Measurements from ENCODE around the gene LCA5. TPM values are rescaled to one million over a fixed set of nuclear protein-coding genes. Genes with fewer than 3 reads are reported as not detected.

Gene LCA5
- total and polyA plus RNA-seq, 7 donors = 0.23 to 10.7 (median 5.0) TPM

- H3K4me1 ChIP-seq = no peaks in the 10 kb centered on the region
- DNase-seq = no peak
- H3K36me3 ChIP-seq = no peaks in the 10 kb centered on the region
- TF ChIP-seq CTCF (IDR thresholded peaks at IDR 0.05) = no peak
- no peak for TF ChIP-seq POLR2AphosphoS5 (IDR thresholded peaks at IDR 0.05)
- TF ChIP-seq EP300 (IDR thresholded peaks at IDR 0.05) = no peak
- TF ChIP-seq POLR2A (IDR thresholded peaks at IDR 0.05) = no peak
- no peak overlapping the region for H3K27ac ChIP-seq
- H3K4me3 ChIP-seq = no peak overlapping the region
- H3K9me3 ChIP-seq = no peaks in the 10 kb centered on the region
- no peaks in the 10 kb centered on the region for H3K27me3 ChIP-seq
- intact Hi-C loops (cut with DNase I) = no loop called here
Observed at GRCh38 chr6:79518842-79519241, 18.4 kb downstream of the LCA5 start.

GRCh38 chr6:79515436-79515835 is 21.8 kb downstream of the LCA5 start:
- H3K27ac ChIP-seq = no peak overlapping the region
- DNase-seq = no peak
- no peak for TF ChIP-seq EP300 (IDR thresholded peaks at IDR 0.05)
- TF ChIP-seq POLR2AphosphoS5 (IDR thresholded peaks at IDR 0.05) = no peak
- TF ChIP-seq POLR2A (IDR thresholded peaks at IDR 0.05) = no peak
- no peak for TF ChIP-seq CTCF (IDR thresholded peaks at IDR 0.05)
- WGBS, 2 donors = 100% methylated on average over 1 of the region's 1 CpG
- H3K36me3 ChIP-seq = peaks cover 0 to 17% (median 3%) of the 10 kb centered on the region in 4 donors
- H3K4me3 ChIP-seq = no peak overlapping the region
- no peaks in the 10 kb centered on the region for H3K9me3 ChIP-seq
- H3K4me1 ChIP-seq = no peaks in the 10 kb centered on the region
- intact Hi-C loops (cut with DNase I) = no loop called here
- no peaks in the 10 kb centered on the region for H3K27me3 ChIP-seq

GRCh38 chr6:79513111-79513510 is 24.1 kb downstream of the LCA5 start:
- WGBS, 2 donors = 91 to 92% methylated on average over 6 of the region's 6 CpGs
- TF ChIP-seq CTCF (IDR thresholded peaks at IDR 0.05) (no peak), EP300 (IDR thresholded peaks at IDR 0.05) (no peak), POLR2A (IDR thresholded peaks at IDR 0.05) (no peak), POLR2AphosphoS5 (IDR thresholded peaks at IDR 0.05) (no peak)
- intact Hi-C loops (cut with DNase I) = no loop called here
- Histone ChIP-seq H3K4me3 (no peak overlapping the region), H3K36me3 (peaks cover 0 to 17% (median 3%) of the 10 kb centered on the region in 4 donors), H3K27me3 (no peaks in the 10 kb centered on the region), H3K9me3 (peaks cover 0 to 1% (median 0%) of the 10 kb centered on the region in 4 donors), H3K27ac (no peak overlapping the region), H3K4me1 (no peaks in the 10 kb centered on the region)
- DNase-seq = no peak

GRCh38 chr6:79512014-79512413 is 25.2 kb downstream of the LCA5 start:
- H3K4me3 ChIP-seq = no peak overlapping the region
- WGBS, 2 donors = 96% methylated on average over 6 of the region's 6 CpGs
- TF ChIP-seq CTCF (IDR thresholded peaks at IDR 0.05) (no peak), POLR2AphosphoS5 (IDR thresholded peaks at IDR 0.05) (no peak), EP300 (IDR thresholded peaks at IDR 0.05) (no peak), POLR2A (IDR thresholded peaks at IDR 0.05) (no peak)
- peaks cover 0 to 17% (median 3%) of the 10 kb centered on the region in 4 donors for H3K36me3 ChIP-seq
- no peaks in the 10 kb centered on the region for H3K27me3 ChIP-seq
- H3K4me1 ChIP-seq = no peaks in the 10 kb centered on the region
- no peak for DNase-seq
- H3K9me3 ChIP-seq = peaks cover 0 to 3% (median 0%) of the 10 kb centered on the region in 4 donors
- intact Hi-C loops (cut with DNase I) = no loop called here
- H3K27ac ChIP-seq = no peak overlapping the region

GRCh38 chr6:79510707-79511106 is 26.5 kb downstream of the LCA5 start:
- 45% methylated on average over 1 of the region's 1 CpG for WGBS, 2 donors
- H3K9me3 ChIP-seq = peaks cover 0 to 3% (median 0%) of the 10 kb centered on the region in 4 donors
- no peaks in the 10 kb centered on the region for H3K4me1 ChIP-seq
- H3K27ac ChIP-seq = no peak overlapping the region
- no peak overlapping the region for H3K4me3 ChIP-seq
- intact Hi-C loops (cut with DNase I) = no loop called here
- no peaks in the 10 kb centered on the region for H3K27me3 ChIP-seq
- TF ChIP-seq CTCF (IDR thresholded peaks at IDR 0.05) (no peak), EP300 (IDR thresholded peaks at IDR 0.05) (no peak), POLR2A (IDR thresholded peaks at IDR 0.05) (no peak), POLR2AphosphoS5 (IDR thresholded peaks at IDR 0.05) (no peak)
- DNase-seq = no peak
- H3K36me3 ChIP-seq = peaks cover 0 to 17% (median 3%) of the 10 kb centered on the region in 4 donors
